ENCODE measurements around the gene POLE.

POLE gene

DNA sequence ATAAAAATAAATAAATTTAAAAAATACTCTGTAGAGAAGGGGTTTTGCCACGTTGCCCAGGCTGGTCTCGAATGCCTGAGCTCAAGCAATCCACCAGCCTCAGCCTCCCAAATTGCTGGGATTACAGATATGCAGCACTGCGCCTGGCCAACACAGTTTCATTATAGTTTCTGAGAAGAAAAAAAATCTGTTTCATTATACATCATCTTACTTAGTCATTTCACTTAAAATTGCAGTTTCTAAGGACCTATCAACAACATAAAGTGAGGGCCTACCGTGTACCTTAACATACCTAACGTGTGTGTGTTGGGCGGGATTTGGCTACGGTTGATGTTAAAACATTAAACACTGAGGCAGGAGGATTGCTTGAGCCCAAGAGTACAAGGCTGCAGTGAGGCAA lies 40.3 kb downstream of the POLE start:
- no peak overlapping the region for H3K4me3 ChIP-seq (ENCODE audit: low read depth in 1 of 2, low read length in 1 of 2)
- H3K9me3 ChIP-seq, result no peaks in the 10 kb centered on the region
- no peak for TF ChIP-seq CTCF (IDR thresholded peaks at IDR 0.05)
- H3K36me3 ChIP-seq, result peaks cover 90% of the 10 kb centered on the region
- no peaks in the 10 kb centered on the region for H3K27me3 ChIP-seq
- H3K27ac ChIP-seq, result no peak overlapping the region
- no peaks in the 10 kb centered on the region for H3K4me1 ChIP-seq (ENCODE audit: control insufficient read depth in 1 of 2, insufficient read depth in 1 of 2, low read depth in 1 of 2, low read length in 1 of 2)

DNA sequence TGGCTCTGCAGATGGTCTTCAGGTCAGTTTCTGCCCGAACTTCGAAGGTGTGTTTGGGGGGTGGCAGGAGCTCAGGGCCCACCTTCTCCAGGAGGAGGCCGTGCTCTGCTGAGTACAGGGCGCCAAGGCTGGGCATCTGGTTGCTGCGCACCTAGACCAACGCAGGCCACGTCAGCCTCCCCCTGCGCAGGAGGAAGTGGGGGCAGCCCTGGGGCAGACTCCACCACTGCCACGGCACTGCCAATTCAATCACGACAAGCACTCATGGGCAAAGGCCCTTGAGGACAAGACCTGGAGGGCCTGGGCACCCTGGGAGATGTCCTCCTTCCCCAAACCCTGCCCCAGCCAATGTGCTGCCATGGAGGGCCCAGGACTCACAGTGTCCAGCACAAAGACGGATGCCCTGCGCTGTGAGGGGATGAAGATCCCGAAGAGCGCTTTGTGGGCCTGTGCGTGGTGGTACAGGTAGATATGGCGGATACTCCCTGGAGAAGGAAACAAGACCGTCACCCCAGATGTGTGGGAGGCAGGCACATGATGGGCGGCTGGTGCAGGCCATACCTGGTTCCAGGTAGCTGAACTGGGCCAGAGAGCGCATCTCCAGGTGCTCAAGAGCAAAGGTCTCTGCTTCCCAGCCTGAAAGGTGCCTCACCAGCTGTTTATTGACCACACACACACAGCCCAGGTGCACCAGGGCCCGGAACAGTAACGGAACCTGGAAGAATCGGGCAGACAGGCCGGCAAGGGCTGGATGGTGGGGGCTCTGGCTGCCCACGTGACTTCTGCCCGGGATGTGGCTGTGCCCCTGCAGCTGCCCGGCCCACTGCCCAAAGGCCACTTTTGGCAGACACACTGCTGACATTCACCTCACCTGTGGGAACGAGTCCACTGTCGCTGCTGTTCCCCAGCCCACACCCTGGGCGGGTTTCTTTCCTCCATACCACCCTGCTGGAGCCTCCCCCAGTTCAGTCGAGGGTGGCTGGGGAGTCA lies 44.0 kb downstream of the POLE start:
- H3K9me3 ChIP-seq, result no peaks in the 10 kb centered on the region
- H3K4me3 ChIP-seq (ENCODE audit: low read depth in 1 of 2, low read length in 1 of 2), result no peak overlapping the region
- no peaks in the 10 kb centered on the region for H3K4me1 ChIP-seq (ENCODE audit: control insufficient read depth in 1 of 2, insufficient read depth in 1 of 2, low read depth in 1 of 2, low read length in 1 of 2)
- no peak overlapping the region for H3K27ac ChIP-seq
- H3K27me3 ChIP-seq, result no peaks in the 10 kb centered on the region
- TF ChIP-seq CTCF (IDR thresholded peaks at IDR 0.05), result no peak
- peaks cover 91% of the 10 kb centered on the region for H3K36me3 ChIP-seq

DNA sequence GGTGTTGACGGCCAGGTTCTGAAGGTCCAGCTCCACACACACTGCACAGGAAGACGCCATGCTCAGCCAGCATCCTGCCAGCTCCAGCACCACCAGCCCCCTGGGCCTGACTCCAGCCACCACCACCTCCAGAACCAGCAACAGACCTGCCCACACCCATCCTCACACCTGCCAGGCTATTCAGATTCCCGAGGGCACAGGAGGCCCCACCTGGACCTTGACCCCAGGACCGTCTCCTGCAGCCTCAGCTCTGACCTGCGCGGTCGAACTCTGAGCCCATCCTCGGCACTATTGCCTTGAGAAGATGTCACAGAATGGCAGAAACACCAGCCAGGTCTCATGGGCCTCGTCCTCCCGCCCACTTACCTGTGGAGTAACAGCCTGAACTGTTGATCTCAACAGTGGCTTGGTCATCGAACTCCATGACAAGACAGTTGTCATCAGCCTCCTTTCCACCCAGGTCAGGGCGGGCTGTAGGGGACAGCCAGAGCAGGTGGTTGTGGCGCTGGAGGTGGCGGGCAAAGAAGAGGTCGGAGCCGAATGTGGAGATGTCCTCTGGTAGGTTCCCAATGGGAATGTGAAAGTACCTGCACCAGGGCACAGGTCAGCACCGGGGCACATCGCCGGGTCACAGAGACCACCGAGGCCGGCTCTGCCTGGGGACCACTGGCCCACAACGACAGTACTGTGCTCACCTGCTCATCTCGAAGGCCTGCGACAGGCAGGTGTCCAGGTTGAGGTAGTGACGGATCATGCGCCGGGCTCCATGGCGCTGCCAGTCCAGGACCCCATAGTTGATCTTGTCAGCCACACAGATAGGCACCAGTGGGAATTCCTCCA lies 45.1 kb downstream of the POLE start:
- Histone ChIP-seq H3K27me3 (no peaks in the 10 kb centered on the region), H3K27ac (no peak overlapping the region), H3K9me3 (no peaks in the 10 kb centered on the region), H3K4me1 (ENCODE audit: control insufficient read depth in 1 of 2, insufficient read depth in 1 of 2, low read depth in 1 of 2, low read length in 1 of 2) (no peaks in the 10 kb centered on the region), H3K36me3 (peaks cover 91% of the 10 kb centered on the region), H3K4me3 (ENCODE audit: low read depth in 1 of 2, low read length in 1 of 2) (no peak overlapping the region)
- TF ChIP-seq CTCF (IDR thresholded peaks at IDR 0.05), result no peak

DNA sequence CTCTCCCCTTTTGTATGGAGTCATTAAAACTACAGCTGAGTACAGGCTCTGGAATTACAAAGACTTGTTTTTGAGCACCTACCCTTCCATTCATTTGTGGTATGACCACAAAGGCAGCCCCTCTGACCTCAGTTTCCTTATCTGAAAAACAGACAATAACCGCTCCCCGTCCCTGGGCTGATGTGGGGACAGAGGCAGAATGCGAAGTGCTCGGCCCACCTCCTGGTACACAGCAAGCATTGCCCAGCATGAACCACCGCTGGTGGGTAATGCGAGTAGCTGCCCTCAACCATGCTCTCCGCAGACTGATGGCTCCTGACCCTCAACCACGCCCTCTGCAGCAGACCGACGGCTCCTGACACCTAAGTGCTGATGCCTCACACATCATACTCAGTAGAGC lies 46.2 kb downstream of the POLE start:
- Histone ChIP-seq H3K27me3 (no peaks in the 10 kb centered on the region), H3K36me3 (peaks cover 89% of the 10 kb centered on the region), H3K4me1 (ENCODE audit: control insufficient read depth in 1 of 2, insufficient read depth in 1 of 2, low read depth in 1 of 2, low read length in 1 of 2) (no peaks in the 10 kb centered on the region), H3K27ac (no peak overlapping the region), H3K9me3 (no peaks in the 10 kb centered on the region), H3K4me3 (ENCODE audit: low read depth in 1 of 2, low read length in 1 of 2) (no peak overlapping the region)
- no peak for TF ChIP-seq CTCF (IDR thresholded peaks at IDR 0.05)

DNA sequence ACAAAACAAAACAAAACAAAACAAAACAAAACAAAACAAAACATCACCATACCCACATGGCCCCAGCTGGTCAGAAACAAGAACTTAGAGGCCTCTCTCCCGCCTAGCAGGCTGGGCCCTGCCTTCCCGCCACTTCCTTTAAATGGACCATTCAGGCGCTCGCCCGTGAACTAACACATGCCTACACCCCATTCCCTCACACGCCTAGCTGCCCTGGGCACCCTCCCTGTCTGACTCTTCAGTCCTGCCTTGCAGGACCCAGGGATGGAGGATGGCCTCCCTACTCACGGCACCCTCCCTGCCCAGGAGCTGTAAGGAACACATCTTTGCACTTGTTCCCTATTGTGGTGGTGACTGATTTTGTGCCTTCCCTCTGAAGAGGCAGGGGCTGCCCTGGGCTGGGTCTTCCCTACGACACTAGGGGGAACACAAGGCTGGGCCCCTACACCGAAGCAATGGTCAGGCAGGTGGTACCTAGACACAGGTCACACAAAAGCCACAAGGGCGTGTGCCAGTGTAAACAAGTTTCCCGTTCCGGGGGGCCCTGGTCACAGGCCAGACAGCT lies 47.1 kb downstream of the POLE start:
- Histone ChIP-seq H3K4me1 (ENCODE audit: control insufficient read depth in 1 of 2, insufficient read depth in 1 of 2, low read depth in 1 of 2, low read length in 1 of 2) (no peaks in the 10 kb centered on the region), H3K9me3 (no peaks in the 10 kb centered on the region), H3K36me3 (peaks cover 89% of the 10 kb centered on the region), H3K27me3 (no peaks in the 10 kb centered on the region), H3K27ac (no peak overlapping the region), H3K4me3 (ENCODE audit: low read depth in 1 of 2, low read length in 1 of 2) (no peak overlapping the region)
- no peak for TF ChIP-seq CTCF (IDR thresholded peaks at IDR 0.05)
